Measurements from ENCODE around the gene CYS1.

The CYS1 gene

GRCh38 chr2:10120158-10120876 is 40.1 kb upstream of the CYS1 start:
- no peaks in the 10 kb centered on the region for H3K27me3 ChIP-seq (ENCODE audit: insufficient read depth, low read length)
- peak overlapping the region; percentile 89 for H3K27ac ChIP-seq (ENCODE audit: low read depth, low read length, poor library complexity, severe bottlenecking)
- no peaks in the 10 kb centered on the region for H3K9me3 ChIP-seq (ENCODE audit: low read length)
- H3K9me2 ChIP-seq (ENCODE audit: low read depth, low read length) = no peaks in the 10 kb centered on the region
- no peaks in the 10 kb centered on the region for H4K20me1 ChIP-seq (ENCODE audit: insufficient read depth, low read length)
- H3K4me3 ChIP-seq (ENCODE audit: low read depth, low read length, poor library complexity, severe bottlenecking) = peak overlapping the region; percentile 94
- peaks cover 35% of the 10 kb centered on the region for H3K79me2 ChIP-seq (ENCODE audit: insufficient read depth, low read length)
- no peaks in the 10 kb centered on the region for H3F3A ChIP-seq (ENCODE audit: insufficient read depth, low read length)
- TF ChIP-seq CTCF (IDR thresholded peaks at IDR 0.05; ENCODE audit: low read length) = no peak
- no peak for TF ChIP-seq EZH2 (IDR thresholded peaks at IDR 0.05; ENCODE audit: borderline replicate concordance, low read length)
- peak overlapping the region; percentile 94 for H3K4me2 ChIP-seq (ENCODE audit: low read length)
- peaks cover 31% of the 10 kb centered on the region for H3K4me1 ChIP-seq (ENCODE audit: insufficient read depth, low read length, severe bottlenecking)
- no peak overlapping the region for H2AFZ ChIP-seq (ENCODE audit: low read length)
- peak overlapping the region; percentile 96 for H3K9ac ChIP-seq (ENCODE audit: low read length)
- H3K36me3 ChIP-seq (ENCODE audit: insufficient read depth, low read length) = peaks cover 31% of the 10 kb centered on the region

GRCh38 chr2:10119601-10120157 is 39.5 kb upstream of the CYS1 start:
- H3K36me3 ChIP-seq (ENCODE audit: insufficient read depth, low read length) = peaks cover 25% of the 10 kb centered on the region
- H4K20me1 ChIP-seq (ENCODE audit: insufficient read depth, low read length) = no peaks in the 10 kb centered on the region
- H2AFZ ChIP-seq (ENCODE audit: low read length) = no peak overlapping the region
- peak overlapping the region; percentile 59; the same call in 1 of the 2 replicates for H3K9ac ChIP-seq (ENCODE audit: low read length)
- H3K27me3 ChIP-seq (ENCODE audit: insufficient read depth, low read length) = no peaks in the 10 kb centered on the region
- H3K4me2 ChIP-seq (ENCODE audit: low read length) = peak overlapping the region; percentile 94
- peak overlapping the region; percentile 89 for H3K27ac ChIP-seq (ENCODE audit: low read depth, low read length, poor library complexity, severe bottlenecking)
- H3K9me2 ChIP-seq (ENCODE audit: low read depth, low read length) = no peaks in the 10 kb centered on the region
- H3K9me3 ChIP-seq (ENCODE audit: low read length) = no peaks in the 10 kb centered on the region
- peak overlapping the region; percentile 94 for H3K4me3 ChIP-seq (ENCODE audit: low read depth, low read length, poor library complexity, severe bottlenecking)
- H3K4me1 ChIP-seq (ENCODE audit: insufficient read depth, low read length, severe bottlenecking) = peaks cover 24% of the 10 kb centered on the region
- no peaks in the 10 kb centered on the region for H3F3A ChIP-seq (ENCODE audit: insufficient read depth, low read length)
- TF ChIP-seq EZH2 (IDR thresholded peaks at IDR 0.05; ENCODE audit: borderline replicate concordance, low read length) = no peak
- no peak for TF ChIP-seq CTCF (IDR thresholded peaks at IDR 0.05; ENCODE audit: low read length)
- peaks cover 30% of the 10 kb centered on the region for H3K79me2 ChIP-seq (ENCODE audit: insufficient read depth, low read length)

GRCh38 chr2:10119027-10119325 is 38.8 kb upstream of the CYS1 start:
- Histone ChIP-seq H3K9ac (ENCODE audit: low read length) (no peak overlapping the region), H2AFZ (ENCODE audit: low read length) (no peak overlapping the region)

More at GRCh38 chr2:10119027-10119325, 38.8 kb upstream of the CYS1 start:
- TF ChIP-seq CTCF (IDR thresholded peaks at IDR 0.05; ENCODE audit: low read length) (no peak), EZH2 (IDR thresholded peaks at IDR 0.05; ENCODE audit: borderline replicate concordance, low read length) (no peak)
- Histone ChIP-seq H3K4me1 (ENCODE audit: insufficient read depth, low read length, severe bottlenecking) (peaks cover 17% of the 10 kb centered on the region), H3F3A (ENCODE audit: insufficient read depth, low read length) (no peaks in the 10 kb centered on the region), H3K4me2 (ENCODE audit: low read length) (no peak overlapping the region), H3K4me3 (ENCODE audit: low read depth, low read length, poor library complexity, severe bottlenecking) (no peak overlapping the region), H3K9me2 (ENCODE audit: low read depth, low read length) (no peaks in the 10 kb centered on the region), H3K36me3 (ENCODE audit: insufficient read depth, low read length) (peaks cover 18% of the 10 kb centered on the region), H3K9me3 (ENCODE audit: low read length) (no peaks in the 10 kb centered on the region), H3K27me3 (ENCODE audit: insufficient read depth, low read length) (no peaks in the 10 kb centered on the region), H3K27ac (ENCODE audit: low read depth, low read length, poor library complexity, severe bottlenecking) (no peak overlapping the region), H4K20me1 (ENCODE audit: insufficient read depth, low read length) (no peaks in the 10 kb centered on the region), H3K79me2 (ENCODE audit: insufficient read depth, low read length) (peaks cover 24% of the 10 kb centered on the region)

Measured in OCI-LY1 (cell line).